ENCODE measurements around the gene NAT9. TPM values are rescaled to one million over a fixed set of nuclear protein-coding genes. Genes with fewer than 3 reads are reported as not detected.

Gene NAT9
- total RNA-seq, 1 donor from 2014 or later = 50.1 TPM

DNA sequence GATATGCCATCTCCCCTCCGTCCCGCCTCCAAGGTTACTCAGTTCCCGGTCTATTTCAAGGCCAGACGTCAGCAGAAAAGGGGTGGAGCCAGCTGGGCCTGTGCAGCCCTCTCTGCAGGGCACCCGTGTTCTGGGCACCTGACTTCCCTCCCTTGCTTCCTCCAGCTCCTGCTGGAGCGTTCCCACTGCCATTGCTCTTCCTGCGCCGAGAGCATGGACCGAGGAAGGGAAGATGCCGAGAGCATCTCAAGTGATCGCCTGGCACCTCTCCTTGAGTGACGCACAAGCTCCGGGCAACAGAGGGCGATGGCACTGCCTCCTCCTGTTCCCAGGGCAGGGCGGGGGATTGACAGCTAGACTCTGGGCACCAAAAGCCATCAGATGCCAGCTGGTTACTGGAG lies 29.4 kb upstream of the NAT9 start:
- TF ChIP-seq CTCF (IDR thresholded peaks at IDR 0.05; ENCODE audit: unreplicated experiment) = no peak
- Mint-ChIP-seq H3K27me3 (ENCODE audit: unreplicated experiment) (peaks cover 9% of the 10 kb centered on the region), H3K4me1 (ENCODE audit: unreplicated experiment) (no peaks in the 10 kb centered on the region), H3K4me3 (ENCODE audit: unreplicated experiment) (no peak overlapping the region), H3K27ac (ENCODE audit: unreplicated experiment) (no peak overlapping the region), H3K36me3 (ENCODE audit: low read depth, unreplicated experiment) (peaks cover 40% of the 10 kb centered on the region), H3K9me3 (ENCODE audit: unreplicated experiment) (no peaks in the 10 kb centered on the region)
- DNase-seq (ENCODE audit: low spot score) = no peak

DNA sequence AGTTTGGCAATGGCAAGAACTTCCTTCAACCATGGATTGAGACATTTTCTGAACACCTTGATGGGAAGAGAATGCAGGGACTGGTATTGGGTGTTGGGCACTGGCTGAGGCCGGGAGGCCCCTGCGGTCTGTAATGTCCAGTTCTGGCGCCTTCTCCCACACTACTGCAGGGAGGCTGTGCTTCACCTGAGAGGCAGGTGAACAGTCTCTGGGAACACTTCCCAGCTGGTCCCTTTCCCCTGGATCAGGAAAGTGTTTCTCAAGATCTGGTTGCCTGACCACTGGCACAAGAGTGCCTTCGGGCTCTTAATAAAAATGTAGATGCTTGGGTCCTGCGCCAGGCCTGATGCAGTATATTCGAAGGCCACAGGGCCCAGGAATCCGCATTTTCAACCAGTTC lies 28.5 kb upstream of the NAT9 start:
- TF ChIP-seq CTCF (IDR thresholded peaks at IDR 0.05; ENCODE audit: unreplicated experiment) = no peak
- Mint-ChIP-seq H3K4me1 (ENCODE audit: unreplicated experiment) (no peaks in the 10 kb centered on the region), H3K27ac (ENCODE audit: unreplicated experiment) (no peak overlapping the region), H3K27me3 (ENCODE audit: unreplicated experiment) (peaks cover 9% of the 10 kb centered on the region), H3K9me3 (ENCODE audit: unreplicated experiment) (no peaks in the 10 kb centered on the region), H3K4me3 (ENCODE audit: unreplicated experiment) (no peak overlapping the region), H3K36me3 (ENCODE audit: low read depth, unreplicated experiment) (peaks cover 43% of the 10 kb centered on the region)
- DNase-seq (ENCODE audit: low spot score) = no peak

DNA sequence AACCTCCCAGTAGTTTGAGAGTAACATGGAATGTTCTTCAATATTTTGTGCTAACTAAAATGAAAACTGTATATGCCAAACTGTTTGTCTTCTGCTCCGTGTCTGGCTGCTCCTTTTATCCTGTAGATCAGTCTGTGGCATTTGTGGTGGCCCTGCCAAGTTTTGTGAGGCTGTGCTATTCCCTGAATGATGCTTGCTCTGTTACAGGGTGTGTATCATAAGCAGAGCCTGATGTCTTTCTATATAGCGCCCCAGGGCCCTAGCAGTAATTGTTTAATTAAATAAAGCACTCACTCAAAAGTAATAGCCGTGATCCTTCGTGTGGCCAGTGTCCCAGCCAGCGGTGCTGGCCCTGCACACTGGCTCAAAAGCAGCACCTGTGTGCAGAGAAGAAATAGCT lies 27.8 kb upstream of the NAT9 start:
- TF ChIP-seq CTCF (IDR thresholded peaks at IDR 0.05; ENCODE audit: unreplicated experiment) = no peak
- H3K4me1 Mint-ChIP-seq (ENCODE audit: unreplicated experiment) = no peaks in the 10 kb centered on the region
- H3K36me3 Mint-ChIP-seq (ENCODE audit: low read depth, unreplicated experiment) = peaks cover 46% of the 10 kb centered on the region
- no peak overlapping the region for H3K27ac Mint-ChIP-seq (ENCODE audit: unreplicated experiment)
- no peak overlapping the region for H3K4me3 Mint-ChIP-seq (ENCODE audit: unreplicated experiment)
- H3K27me3 Mint-ChIP-seq (ENCODE audit: unreplicated experiment) = peaks cover 8% of the 10 kb centered on the region
- no peaks in the 10 kb centered on the region for H3K9me3 Mint-ChIP-seq (ENCODE audit: unreplicated experiment)
- no peak for DNase-seq (ENCODE audit: low spot score)

GRCh38 chr17:74803388-74803930 lies 27.3 kb upstream of the NAT9 start:
- TF ChIP-seq CTCF (IDR thresholded peaks at IDR 0.05; ENCODE audit: unreplicated experiment) = no peak
- Mint-ChIP-seq H3K27me3 (ENCODE audit: unreplicated experiment) (peaks cover 5% of the 10 kb centered on the region), H3K4me3 (ENCODE audit: unreplicated experiment) (no peak overlapping the region), H3K4me1 (ENCODE audit: unreplicated experiment) (no peaks in the 10 kb centered on the region), H3K36me3 (ENCODE audit: low read depth, unreplicated experiment) (peaks cover 51% of the 10 kb centered on the region), H3K27ac (ENCODE audit: unreplicated experiment) (no peak overlapping the region), H3K9me3 (ENCODE audit: unreplicated experiment) (no peaks in the 10 kb centered on the region)
- no peak for DNase-seq (ENCODE audit: low spot score)

- Mint-ChIP-seq H3K4me3 (ENCODE audit: unreplicated experiment) (no peak overlapping the region), H3K27ac (ENCODE audit: unreplicated experiment) (no peak overlapping the region), H3K9me3 (ENCODE audit: unreplicated experiment) (no peaks in the 10 kb centered on the region), H3K27me3 (ENCODE audit: unreplicated experiment) (peaks cover 8% of the 10 kb centered on the region), H3K4me1 (ENCODE audit: unreplicated experiment) (no peaks in the 10 kb centered on the region), H3K36me3 (ENCODE audit: low read depth, unreplicated experiment) (peaks cover 49% of the 10 kb centered on the region)
- DNase-seq (ENCODE audit: low spot score) = no peak
- TF ChIP-seq CTCF (IDR thresholded peaks at IDR 0.05; ENCODE audit: unreplicated experiment) = no peak
Measured at GRCh38 chr17:74801896-74802295, 25.8 kb upstream of the NAT9 start.
